MM.1S (cell line): ENCODE data around the gene LAD1.
A peak's percentile ranks its signal among the peaks of the same experiment; 100 is the strongest.

ENCODE experiments used
- DNase-seq: peaks from one replicate; pipeline ENCODE4 v3.0.0-alpha.2; 2015
- H2AFZ ChIP-seq: fragments of 300-600 bp; sonication (generic); 2 replicates; pipeline ENCODE4 v1.6.0; 2016; ENCODE audit warnings: antibody characterized with exemption, low read length
- H3F3A ChIP-seq: fragments of 300-600 bp; sonication (generic); 2 replicates; pipeline ENCODE4 v1.6.1; 2016; ENCODE audit warnings: mild to moderate bottlenecking, antibody characterized with exemption, low read length, moderate library complexity, mixed read lengths; ENCODE audit not compliant: insufficient read depth
- H3K27ac ChIP-seq: fragments of 300-600 bp; sonication (generic); 2 replicates; pipeline ENCODE4 v1.5.1; 2016; ENCODE audit warnings: mild to moderate bottlenecking, low read length
- H3K27me3 ChIP-seq: fragments of 300-600 bp; sonication (generic); replicated peaks from 2 replicates; pipeline ENCODE4 v1.6.0; 2016; ENCODE audit warnings: low read length; ENCODE audit not compliant: insufficient read depth
- H3K36me3 ChIP-seq: fragments of 300-600 bp; sonication (generic); replicated peaks from 2 replicates; pipeline ENCODE4 v1.6.1; 2016; ENCODE audit warnings: mild to moderate bottlenecking, low read length, mixed read lengths; ENCODE audit not compliant: insufficient read depth
- H3K4me1 ChIP-seq: fragments of 300-600 bp; sonication (generic); 2 replicates; pipeline ENCODE4 v1.6.1; 2016; ENCODE audit warnings: low read length, mixed read lengths
- H3K4me2 ChIP-seq: fragments of 300-600 bp; sonication (generic); 2 replicates; pipeline ENCODE4 v1.6.0; 2016; ENCODE audit warnings: low read depth, low read length
- H3K4me3 ChIP-seq: fragments of 300-600 bp; sonication (generic); 2 replicates; pipeline ENCODE4 v1.5.1; 2016; ENCODE audit warnings: low read length, mixed read lengths
- H3K79me2 ChIP-seq: fragments of 300-600 bp; sonication (generic); 2 replicates; pipeline ENCODE4 v1.6.1; 2016; ENCODE audit warnings: mixed run types, low read length, mixed read lengths
- H3K9ac ChIP-seq: fragments of 300-600 bp; sonication (generic); 2 replicates; pipeline ENCODE4 v1.6.1; 2016; ENCODE audit warnings: low read length, mixed read lengths
- H3K9me2 ChIP-seq: fragments of 300-600 bp; sonication (generic); replicated peaks from 2 replicates; pipeline ENCODE4 v1.6.1; 2016; ENCODE audit warnings: mild to moderate bottlenecking, low read length, mixed read lengths; ENCODE audit not compliant: insufficient read depth
- H3K9me3 ChIP-seq: fragments of 300-600 bp; sonication (generic); replicated peaks from 2 replicates; pipeline ENCODE4 v1.6.1; 2016; ENCODE audit warnings: mild to moderate bottlenecking, low read length, mixed read lengths; ENCODE audit not compliant: insufficient read depth
- H4K20me1 ChIP-seq: fragments of 300-600 bp; sonication (generic); 2 replicates; pipeline ENCODE4 v1.6.1; 2016; ENCODE audit warnings: mild to moderate bottlenecking, low read length, moderate library complexity, mixed read lengths; ENCODE audit not compliant: insufficient read depth
- CTCF ChIP-seq: fragments of 300-600 bp; sonication (generic); IDR thresholded peaks from 2 replicates; pipeline ENCODE4 v1.5.1; 2016; ENCODE audit warnings: antibody characterized with exemption, low read length, mixed read lengths
- EZH2 ChIP-seq: fragments of 300-600 bp; sonication (generic); optimal IDR thresholded peaks from 2 replicates; pipeline ENCODE3; 2017; ENCODE audit warnings: low read depth, mild to moderate bottlenecking, antibody characterized with exemption, low read length, mixed read lengths
- EZH2phosphoT487 ChIP-seq: fragments of 300-600 bp; sonication (generic); IDR thresholded peaks from 2 replicates; pipeline ENCODE4 v1.6.1; 2018; ENCODE audit warnings: antibody characterized with exemption, low read length

Gene LAD1

DNA sequence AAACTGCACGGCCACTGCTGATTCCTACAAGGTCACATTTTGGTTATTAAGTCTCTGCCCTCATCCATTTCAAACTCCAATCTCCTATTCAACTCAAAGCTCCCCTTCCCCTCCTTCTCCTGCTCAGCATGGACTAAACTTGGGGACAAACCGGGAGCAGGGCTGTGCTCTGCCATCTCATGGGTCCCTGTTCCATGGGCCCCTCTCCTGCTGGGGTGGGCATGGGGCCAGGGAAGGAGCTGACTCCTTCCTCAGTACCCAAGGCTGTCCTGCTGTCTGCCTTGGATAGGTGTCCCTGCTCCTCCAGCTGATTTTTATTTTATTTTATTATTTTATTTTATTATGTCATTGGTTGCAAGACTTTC lies 48.8 kb downstream of the LAD1 start:
- no peaks in the 10 kb centered on the region for H4K20me1 ChIP-seq
- no peaks in the 10 kb centered on the region for H3F3A ChIP-seq
- H3K4me3 ChIP-seq: no peak overlapping the region
- no peaks in the 10 kb centered on the region for H3K9me3 ChIP-seq
- H3K36me3 ChIP-seq: no peaks in the 10 kb centered on the region
- no peak overlapping the region for H2AFZ ChIP-seq
- H3K4me1 ChIP-seq: no peaks in the 10 kb centered on the region
- H3K27me3 ChIP-seq: peaks cover 72% of the 10 kb centered on the region
- TF ChIP-seq EZH2: no peak
- no peak for TF ChIP-seq CTCF
- no peak for TF ChIP-seq EZH2phosphoT487
- H3K4me2 ChIP-seq: no peak overlapping the region
- H3K9ac ChIP-seq: no peak overlapping the region
- no peaks in the 10 kb centered on the region for H3K79me2 ChIP-seq
- H3K9me2 ChIP-seq: no peaks in the 10 kb centered on the region
- DNase-seq: no peak
- no peak overlapping the region for H3K27ac ChIP-seq

DNA sequence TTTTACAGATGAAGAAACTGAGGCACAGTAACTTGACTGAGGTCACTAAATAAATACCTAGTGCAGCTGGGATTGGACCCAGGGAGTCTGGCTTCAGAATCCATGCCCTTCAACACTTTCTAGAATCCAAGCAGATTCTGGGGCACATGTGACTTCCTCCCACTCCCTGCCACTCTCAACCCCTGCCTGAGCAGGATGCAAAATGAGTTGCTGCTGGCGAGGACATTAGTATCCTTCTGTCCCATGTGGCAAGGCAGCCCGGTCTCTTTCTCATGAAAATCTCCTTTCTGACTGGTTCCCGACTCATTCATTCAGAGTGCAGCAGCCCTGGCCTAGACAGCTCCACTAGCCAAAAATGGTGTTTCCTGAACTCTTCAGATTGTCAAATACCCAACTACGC lies 50.0 kb downstream of the LAD1 start:
- no peaks in the 10 kb centered on the region for H3K9me2 ChIP-seq
- H3K9ac ChIP-seq: no peak overlapping the region
- no peak overlapping the region for H2AFZ ChIP-seq
- no peaks in the 10 kb centered on the region for H3K79me2 ChIP-seq
- H3K4me3 ChIP-seq: no peak overlapping the region
- TF ChIP-seq EZH2phosphoT487: no peak
- TF ChIP-seq CTCF: no peak
- TF ChIP-seq EZH2: no peak
- no peaks in the 10 kb centered on the region for H3K36me3 ChIP-seq
- peaks cover 61% of the 10 kb centered on the region for H3K27me3 ChIP-seq
- no peak overlapping the region for H3K4me2 ChIP-seq
- no peaks in the 10 kb centered on the region for H3K4me1 ChIP-seq
- DNase-seq: no peak
- no peak overlapping the region for H3K27ac ChIP-seq
- H3K9me3 ChIP-seq: no peaks in the 10 kb centered on the region
- H4K20me1 ChIP-seq: no peaks in the 10 kb centered on the region
- no peaks in the 10 kb centered on the region for H3F3A ChIP-seq

DNA sequence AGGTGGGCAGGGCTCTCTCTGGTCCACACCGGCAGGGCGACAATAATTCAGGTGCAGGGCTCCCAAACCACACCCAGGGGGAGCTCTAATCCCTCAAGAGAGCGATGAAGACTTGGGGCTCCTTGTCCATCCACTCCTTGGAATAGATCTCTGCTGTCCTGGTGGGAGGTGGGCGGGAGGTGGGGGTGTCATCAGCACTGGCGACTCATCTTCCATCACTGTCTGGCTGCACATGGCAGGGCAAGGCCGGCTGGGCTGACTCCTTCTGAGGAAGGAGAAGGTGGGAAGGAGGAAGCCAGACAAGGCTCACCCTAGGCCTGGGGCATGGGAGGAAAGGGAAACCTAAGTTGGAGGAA lies 50.9 kb downstream of the LAD1 start:
- no peaks in the 10 kb centered on the region for H3K36me3 ChIP-seq
- TF ChIP-seq CTCF: peak; percentile 68
- no peak for TF ChIP-seq EZH2phosphoT487
- no peak for TF ChIP-seq EZH2
- no peaks in the 10 kb centered on the region for H3K79me2 ChIP-seq
- H3K9me2 ChIP-seq: no peaks in the 10 kb centered on the region
- peaks cover 52% of the 10 kb centered on the region for H3K27me3 ChIP-seq
- no peaks in the 10 kb centered on the region for H3K9me3 ChIP-seq
- no peaks in the 10 kb centered on the region for H3K4me1 ChIP-seq
- H3K27ac ChIP-seq: no peak overlapping the region
- H3K9ac ChIP-seq: no peak overlapping the region
- H3K4me2 ChIP-seq: no peak overlapping the region
- H4K20me1 ChIP-seq: no peaks in the 10 kb centered on the region
- no peak overlapping the region for H2AFZ ChIP-seq
- H3K4me3 ChIP-seq: no peak overlapping the region
- peak; percentile 54 for DNase-seq
- no peaks in the 10 kb centered on the region for H3F3A ChIP-seq
